GM21576 (cell line): ENCODE measurements around the gene C9orf57.
"Not testable (repeated sequence)": the region's sequence is repeated elsewhere in the genome, so short reads cannot be mapped to it uniquely, and the experiment has no call there.

Experiments used
- ATAC-seq: cut with Tn5 transposase; IDR thresholded peaks from one replicate; pipeline ENCODE4 v1.9.1; 2021; ENCODE audit warnings: mild to moderate bottlenecking, moderate library complexity; ENCODE audit not compliant: unreplicated experiment

The C9orf57 gene

GRCh38 chr9:72060513-72060912, at the start of gene C9orf57:
C9orf57 (minus strand) TSS chr9:72060613; CDS start chr9:72059331, 1,282 bp downstream.
- no peak for ATAC-seq

GRCh38 chr9:72102520-72102919, 42.1 kb upstream of the C9orf57 start:
- no peak for ATAC-seq

- ATAC-seq: not testable (repeated sequence)
These were observed 35.1 kb upstream of the C9orf57 start for GRCh38 chr9:72095520-72095919.

GRCh38 chr9:72092820-72093219, 32.4 kb upstream of the C9orf57 start:
- no peak for ATAC-seq

GRCh38 chr9:72089451-72090130, 29.2 kb upstream of the C9orf57 start:
- no peak for ATAC-seq

- no peak for ATAC-seq
These were observed 22.1 kb upstream of the C9orf57 start for GRCh38 chr9:72082536-72082935.

GRCh38 chr9:72074666-72075065, 14.3 kb upstream of the C9orf57 start:
- not testable (repeated sequence) for ATAC-seq

- ATAC-seq: no peak
These were observed 4.7 kb upstream of the C9orf57 start for GRCh38 chr9:72065076-72065475.

- ATAC-seq: no peak
These were observed 8.3 kb downstream of the C9orf57 start for GRCh38 chr9:72052122-72052521.

- ATAC-seq: no peak
These were observed 11.6 kb downstream of the C9orf57 start for GRCh38 chr9:72048850-72049249.

GRCh38 chr9:72046630-72047456, 13.6 kb downstream of the C9orf57 start:
- ATAC-seq: no peak

- no peak for ATAC-seq
These were observed 16.3 kb downstream of the C9orf57 start for GRCh38 chr9:72044095-72044494.

- no peak for ATAC-seq
These were observed 16.8 kb downstream of the C9orf57 start for GRCh38 chr9:72043576-72043975.

GRCh38 chr9:72042928-72043327, 17.5 kb downstream of the C9orf57 start:
- no peak for ATAC-seq

GRCh38 chr9:72041775-72042194, 18.6 kb downstream of the C9orf57 start:
- peak; percentile 29 for ATAC-seq

GRCh38 chr9:72041369-72041768, 19.0 kb downstream of the C9orf57 start:
- ATAC-seq: no peak

- ATAC-seq: peak; percentile 52
These were observed 20.9 kb downstream of the C9orf57 start for GRCh38 chr9:72039532-72039931.

- peak; percentile 74 for ATAC-seq
These were observed 21.5 kb downstream of the C9orf57 start for GRCh38 chr9:72038890-72039410.

- ATAC-seq: no peak
These were observed 22.0 kb downstream of the C9orf57 start for GRCh38 chr9:72038408-72038807.

GRCh38 chr9:72037571-72037970, 22.8 kb downstream of the C9orf57 start:
- no peak for ATAC-seq

- no peak for ATAC-seq
These were observed 29.6 kb downstream of the C9orf57 start for GRCh38 chr9:72030767-72031166.

- no peak for ATAC-seq
These were observed 30.4 kb downstream of the C9orf57 start for GRCh38 chr9:72029986-72030385.
